ENCODE data around the gene CCKAR. TPM values are rescaled to one million over a fixed set of nuclear protein-coding genes. Genes with fewer than 3 reads are reported as not detected.

CCKAR gene
- polyA plus RNA-seq, 3 donors, result not detected

DNA sequence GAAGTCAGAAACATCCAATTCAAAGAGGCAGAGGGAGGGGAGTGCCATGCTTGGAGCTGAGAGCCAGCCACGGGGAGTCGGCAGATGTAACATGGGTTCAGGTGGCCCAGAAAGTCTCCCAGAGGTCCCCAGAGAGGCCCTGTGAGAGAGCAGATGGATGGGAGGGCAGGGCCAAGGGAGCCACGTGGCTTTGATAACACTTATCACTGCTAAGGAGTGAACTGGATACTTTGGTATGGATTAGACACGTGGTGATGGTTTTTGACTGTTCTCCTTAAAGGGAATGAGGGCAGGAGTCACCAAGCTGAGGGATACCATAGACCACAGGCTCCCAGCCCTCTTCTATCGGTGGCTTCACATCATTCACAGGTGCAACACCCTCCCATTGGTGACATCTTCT is 13.7 kb downstream of the CCKAR start:
- WGBS (ENCODE audit: insufficient coverage), result 81% methylated on average over 4 of the region's 5 CpGs
- Mint-ChIP-seq H3K9me3 (peaks cover 0 to 3% (median 0%) of the 10 kb centered on the region in 7 donors), H3K27ac (no peak overlapping the region), H3K4me1 (no peaks in the 10 kb centered on the region), H3K36me3 (no peaks in the 10 kb centered on the region), H3K27me3 (ENCODE audit: low read depth in 3 of 3) (peaks cover 0 to 5% (median 0%) of the 10 kb centered on the region in 3 donors), H3K4me3 (no peak overlapping the region)
- Histone ChIP-seq H3K9ac (ENCODE audit: insufficient read depth, low read length, poor library complexity, severe bottlenecking) (no peak overlapping the region), H4K20me1 (ENCODE audit: insufficient read depth, low read length) (no peaks in the 10 kb centered on the region), H3K4me3 (replicated peaks in 1 of 3; ENCODE audit: low read depth in 2 of 3, low read length in 3 of 3) (no peak overlapping the region), H3K9me3 (replicated peaks in 1 of 2; ENCODE audit: control insufficient read depth in 1 of 2, insufficient read depth in 1 of 2, low read length in 2 of 2) (no peaks in the 10 kb centered on the region), H3K4me1 (ENCODE audit: control insufficient read depth in 1 of 2, insufficient read depth in 2 of 2, low read length in 2 of 2) (no peaks in the 10 kb centered on the region), H3K4me2 (replicated peaks; ENCODE audit: extremely low read depth, low read length, poor library complexity, severe bottlenecking) (no peak overlapping the region), H3K79me2 (ENCODE audit: insufficient read depth, low read length) (no peaks in the 10 kb centered on the region), H2AFZ (ENCODE audit: insufficient read depth, low read depth, low read length, poor library complexity, severe bottlenecking) (no peak overlapping the region), H3K36me3 (replicated peaks in 1 of 2; ENCODE audit: control insufficient read depth in 1 of 2, insufficient read depth in 2 of 2, low read length in 2 of 2) (no peaks in the 10 kb centered on the region), H3K27ac (ENCODE audit: low read depth in 1 of 2, low read length in 2 of 2) (no peak overlapping the region), H3K27me3 (ENCODE audit: control insufficient read depth in 2 of 2, insufficient read depth in 2 of 2, low read length in 2 of 2) (no peaks in the 10 kb centered on the region)
- TF ChIP-seq, protein P1, sequence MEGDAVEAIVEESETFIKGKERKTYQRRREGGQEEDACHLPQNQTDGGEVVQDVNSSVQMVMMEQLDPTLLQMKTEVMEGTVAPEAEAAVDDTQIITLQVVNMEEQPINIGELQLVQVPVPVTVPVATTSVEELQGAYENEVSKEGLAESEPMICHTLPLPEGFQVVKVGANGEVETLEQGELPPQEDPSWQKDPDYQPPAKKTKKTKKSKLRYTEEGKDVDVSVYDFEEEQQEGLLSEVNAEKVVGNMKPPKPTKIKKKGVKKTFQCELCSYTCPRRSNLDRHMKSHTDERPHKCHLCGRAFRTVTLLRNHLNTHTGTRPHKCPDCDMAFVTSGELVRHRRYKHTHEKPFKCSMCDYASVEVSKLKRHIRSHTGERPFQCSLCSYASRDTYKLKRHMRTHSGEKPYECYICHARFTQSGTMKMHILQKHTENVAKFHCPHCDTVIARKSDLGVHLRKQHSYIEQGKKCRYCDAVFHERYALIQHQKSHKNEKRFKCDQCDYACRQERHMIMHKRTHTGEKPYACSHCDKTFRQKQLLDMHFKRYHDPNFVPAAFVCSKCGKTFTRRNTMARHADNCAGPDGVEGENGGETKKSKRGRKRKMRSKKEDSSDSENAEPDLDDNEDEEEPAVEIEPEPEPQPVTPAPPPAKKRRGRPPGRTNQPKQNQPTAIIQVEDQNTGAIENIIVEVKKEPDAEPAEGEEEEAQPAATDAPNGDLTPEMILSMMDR (IDR thresholded peaks at IDR 0.05), result no peak
- intact Hi-C loops (cut with micrococcal nuclease), result no loop called here
- DNase-seq, result no peak

DNA sequence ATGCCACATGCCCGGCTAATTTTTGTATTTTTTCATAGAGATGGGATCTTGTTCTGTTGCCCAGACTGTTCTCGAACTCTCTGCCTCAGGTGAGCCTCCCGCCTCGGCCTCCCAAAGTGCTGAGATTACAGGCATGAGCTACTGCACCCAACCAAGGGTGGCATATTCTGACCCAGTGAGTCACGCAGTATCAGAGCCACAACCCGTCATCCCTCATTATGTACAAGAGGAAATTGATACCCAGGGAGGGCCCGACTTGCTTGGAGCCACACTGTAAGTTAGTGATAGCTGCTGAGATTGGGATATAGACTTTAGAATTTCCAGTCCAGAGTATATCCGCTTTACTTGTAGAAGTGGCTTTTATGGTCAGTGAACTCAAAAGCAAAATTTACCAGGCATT is 14.6 kb downstream of the CCKAR start:
- Mint-ChIP-seq H3K36me3 (no peaks in the 10 kb centered on the region), H3K27me3 (ENCODE audit: low read depth in 3 of 3) (peaks cover 0 to 5% (median 0%) of the 10 kb centered on the region in 3 donors), H3K27ac (no peak overlapping the region), H3K4me3 (no peak overlapping the region), H3K9me3 (no peaks in the 10 kb centered on the region), H3K4me1 (no peaks in the 10 kb centered on the region)
- no peaks in the 10 kb centered on the region for H3K27me3 ChIP-seq (ENCODE audit: control insufficient read depth in 2 of 2, insufficient read depth in 2 of 2, low read length in 2 of 2)
- no peak for DNase-seq
- no peak overlapping the region for H2AFZ ChIP-seq (ENCODE audit: insufficient read depth, low read depth, low read length, poor library complexity, severe bottlenecking)
- no peaks in the 10 kb centered on the region for H3K79me2 ChIP-seq (ENCODE audit: insufficient read depth, low read length)
- H4K20me1 ChIP-seq (ENCODE audit: insufficient read depth, low read length), result no peaks in the 10 kb centered on the region
- no peak overlapping the region for H3K9ac ChIP-seq (ENCODE audit: insufficient read depth, low read length, poor library complexity, severe bottlenecking)
- TF ChIP-seq, protein P1 (IDR thresholded peaks at IDR 0.05), result no peak
- no peak overlapping the region for H3K4me2 ChIP-seq (replicated peaks; ENCODE audit: extremely low read depth, low read length, poor library complexity, severe bottlenecking)
- 70% methylated on average over 3 of the region's 8 CpGs for WGBS (ENCODE audit: insufficient coverage)
- no peaks in the 10 kb centered on the region for H3K9me3 ChIP-seq (replicated peaks in 1 of 2; ENCODE audit: control insufficient read depth in 1 of 2, insufficient read depth in 1 of 2, low read length in 2 of 2)
- H3K4me1 ChIP-seq (ENCODE audit: control insufficient read depth in 1 of 2, insufficient read depth in 2 of 2, low read length in 2 of 2), result no peaks in the 10 kb centered on the region
- H3K4me3 ChIP-seq (replicated peaks in 1 of 3; ENCODE audit: low read depth in 2 of 3, low read length in 3 of 3), result no peak overlapping the region
- H3K36me3 ChIP-seq (replicated peaks in 1 of 2; ENCODE audit: control insufficient read depth in 1 of 2, insufficient read depth in 2 of 2, low read length in 2 of 2), result no peaks in the 10 kb centered on the region
- intact Hi-C loops (cut with micrococcal nuclease), result no loop called here
- no peak overlapping the region for H3K27ac ChIP-seq (ENCODE audit: low read depth in 1 of 2, low read length in 2 of 2)

All from CD14-positive monocyte (primary cell).